ENCODE measurements around the gene RNF220. TPM values are rescaled to one million over a fixed set of nuclear protein-coding genes. Genes with fewer than 3 reads are reported as not detected.
A peak's percentile ranks its signal among the peaks of the same experiment; 100 is the strongest.

Gene RNF220
- total and polyA plus RNA-seq, 2 of the 4 experiments (the other 2 are of a cell fraction), result 71.8 to 77.1 TPM

GRCh38 chr1:44628962-44629756 is 224.1 kb downstream of the RNF220 start:
- Histone ChIP-seq H4K20me1 (ENCODE audit: insufficient read depth, low read length) (peaks cover 12% of the 10 kb centered on the region; the same call in 1 of the 2 replicates), H2AFZ (replicated peaks; ENCODE audit: low read length, poor library complexity) (peak overlapping the region; percentile 18), H4K8ac (ENCODE audit: low read depth in 2 of 2, low read length in 2 of 2) (peak overlapping the region in 1 of 2 experiments; percentile 64; a peak in 2 of 4 replicates), H3K4me3 (ENCODE audit: insufficient read depth, low read depth, low read length) (no peak overlapping the region), H2AK5ac (ENCODE audit: low read depth, low read length) (peak overlapping the region; percentile 59; the same call in 1 of the 2 replicates), H3K27ac (ENCODE audit: insufficient read depth, low read length) (peak overlapping the region; percentile 4; the same call in 1 of the 2 replicates), H3K9me3 (ENCODE audit: control insufficient read depth, insufficient read depth, low read length) (no peaks in the 10 kb centered on the region), H3K23ac (ENCODE audit: low read depth, low read length) (peak overlapping the region; percentile 39; the same call in 1 of the 2 replicates), H2BK15ac (ENCODE audit: low read depth, low read length) (peak overlapping the region; percentile 72; the same call in 1 of the 3 replicates), H3K18ac (ENCODE audit: low read depth, low read length) (peak overlapping the region; percentile 62; the same call in 1 of the 2 replicates), H2BK5ac (ENCODE audit: low read depth, low read length, poor library complexity, severe bottlenecking) (peak overlapping the region; percentile 93), H3K4ac (ENCODE audit: low read depth, low read length) (peak overlapping the region; percentile 80), H3K14ac (replicated peaks; ENCODE audit: low read depth, low read length) (peak overlapping the region; percentile 77; the same call in 1 of the 2 replicates), H2BK20ac (ENCODE audit: low read depth, low read length) (peak overlapping the region; percentile 64), H3K79me1 (ENCODE audit: low read depth in 1 of 2, low read length in 2 of 2) (peaks cover 18 to 26% of the 10 kb centered on the region in 2 experiments), H4K91ac (ENCODE audit: insufficient read depth, low read depth, low read length) (peak overlapping the region; percentile 29; the same call in 1 of the 2 replicates), H4K5ac (ENCODE audit: low read depth, low read length) (no peak overlapping the region; the same call in 1 of the 2 replicates), H3K36me3 (ENCODE audit: control insufficient read depth, insufficient read depth, low read length) (peaks cover 8% of the 10 kb centered on the region), H3K9ac (ENCODE audit: low read depth, low read length) (no peak overlapping the region), H2AK9ac (replicated peaks; ENCODE audit: low read depth, low read length, poor library complexity) (no peak overlapping the region), H2BK120ac (ENCODE audit: low read depth, low read length) (peak overlapping the region; percentile 41; the same call in 1 of the 2 replicates), H3K56ac (ENCODE audit: extremely low read depth, insufficient read depth, low read length) (peak overlapping the region; percentile 52; the same call in 1 of the 2 replicates), H3K9me1 (ENCODE audit: insufficient read depth, low read length) (peaks cover 35% of the 10 kb centered on the region), H3K4me2 (ENCODE audit: low read depth, low read length) (no peak overlapping the region), H3K27me3 (ENCODE audit: control insufficient read depth, insufficient read depth, low read length) (no peaks in the 10 kb centered on the region; the same call in 1 of the 2 replicates), H3K4me1 (ENCODE audit: control insufficient read depth, insufficient read depth, low read length) (peaks cover 16% of the 10 kb centered on the region)
- dilution Hi-C loops (cut with HindIII; ENCODE audit: low sequenced_read_pairs, unreplicated experiment), result no loop called here
- peak; percentile 24; the same call in 1 of the 2 replicates for TF ChIP-seq FOS (IDR thresholded peaks at IDR 0.05; ENCODE audit: low read depth, low read length)
- TF ChIP-seq RAD21 (IDR thresholded peaks at IDR 0.05; ENCODE audit: low read length), result no peak
- TF ChIP-seq SMC3 (IDR thresholded peaks at IDR 0.05; ENCODE audit: low read depth, low read length), result no peak
- no peak for TF ChIP-seq NFE2L2 (IDR thresholded peaks at IDR 0.05; ENCODE audit: low read depth, low read length)
- TF ChIP-seq CEBPB (IDR thresholded peaks at IDR 0.05; ENCODE audit: low read depth, low read length), result peak; percentile 62; the same call in 1 of the 2 replicates
- TF ChIP-seq POLR2A (IDR thresholded peaks at IDR 0.05; ENCODE audit: low read depth, low read length), result no peak
- no CpG with 5 or more reads among the region's 5 CpGs for WGBS, 2 experiments (ENCODE audit: extremely low coverage in 2 of 2, insufficient read length in 1 of 2)
- ATAC-seq (ENCODE audit: low read depth) (peak; percentile 19), DNase-seq (peak; percentile 96)
- ChIA-PET CTCF (interaction anchor here (0.6 to 2.4 kb wide), 4 partner anchors 20 to 135 kb away, joined by 3 to 11 read pairs (median 4); no protein-coding TSS in a partner anchor), POLR2A (ENCODE audit: unreplicated experiment) (interaction anchor here (1.0 kb wide), 1 partner anchor 13 kb away, joined by 6 read pairs; no protein-coding TSS in a partner anchor)
- intact Hi-C loops (cut with micrococcal nuclease), result no loop called here
- in situ Hi-C loops (cut with MboI; ENCODE audit: low sequenced_read_pairs), result no loop called here
- no TSS peak for BruUV-seq (replicated peaks)
